Fibroblast of mammary gland (primary cell): Measurements from ENCODE around the gene IL2RA.
A peak's percentile ranks its signal among the peaks of the same experiment; 100 is the strongest.

Experiments
- DNase-seq: peaks from one replicate; pipeline ENCODE4 v3.0.0-alpha.2; 2010; ENCODE audit warnings: low read depth
- H3K4me3 ChIP-seq: 2 replicates; pipeline ENCODE4 v1.5.1; 2011; ENCODE audit warnings: low read depth, mild to moderate bottlenecking, low read length, moderate library complexity; ENCODE audit not compliant: control insufficient read depth
- TF ChIP-seq, protein P1 (sequence below): conservative IDR thresholded peaks from 2 replicates; pipeline ENCODE4 v1.5.1; 2011; ENCODE audit warnings: low read depth, low read length, inconsistent platforms; ENCODE audit not compliant: control insufficient read depth, insufficient read depth

The IL2RA gene

DNA sequence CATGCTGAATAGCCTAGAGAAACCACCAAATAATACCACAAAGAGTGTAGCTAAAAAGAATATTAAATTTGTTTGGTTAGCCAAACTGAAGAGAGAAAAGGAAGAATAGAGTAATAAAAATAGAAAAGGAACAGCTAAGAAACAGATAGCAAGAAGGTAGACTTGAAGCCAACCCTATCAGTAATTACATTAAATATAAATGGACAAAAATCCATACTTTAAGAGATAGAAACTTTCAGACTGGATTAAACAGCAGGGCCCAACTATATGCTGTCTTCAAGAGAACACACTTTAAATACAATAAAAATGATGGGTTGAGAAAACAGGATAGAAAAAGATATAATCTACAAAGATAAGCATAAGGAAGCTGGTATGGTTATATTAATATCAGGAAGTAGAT is 31.2 kb downstream of the IL2RA start:
- DNase-seq, result no peak
- H3K4me3 ChIP-seq, result no peak overlapping the region
- TF ChIP-seq, protein P1, sequence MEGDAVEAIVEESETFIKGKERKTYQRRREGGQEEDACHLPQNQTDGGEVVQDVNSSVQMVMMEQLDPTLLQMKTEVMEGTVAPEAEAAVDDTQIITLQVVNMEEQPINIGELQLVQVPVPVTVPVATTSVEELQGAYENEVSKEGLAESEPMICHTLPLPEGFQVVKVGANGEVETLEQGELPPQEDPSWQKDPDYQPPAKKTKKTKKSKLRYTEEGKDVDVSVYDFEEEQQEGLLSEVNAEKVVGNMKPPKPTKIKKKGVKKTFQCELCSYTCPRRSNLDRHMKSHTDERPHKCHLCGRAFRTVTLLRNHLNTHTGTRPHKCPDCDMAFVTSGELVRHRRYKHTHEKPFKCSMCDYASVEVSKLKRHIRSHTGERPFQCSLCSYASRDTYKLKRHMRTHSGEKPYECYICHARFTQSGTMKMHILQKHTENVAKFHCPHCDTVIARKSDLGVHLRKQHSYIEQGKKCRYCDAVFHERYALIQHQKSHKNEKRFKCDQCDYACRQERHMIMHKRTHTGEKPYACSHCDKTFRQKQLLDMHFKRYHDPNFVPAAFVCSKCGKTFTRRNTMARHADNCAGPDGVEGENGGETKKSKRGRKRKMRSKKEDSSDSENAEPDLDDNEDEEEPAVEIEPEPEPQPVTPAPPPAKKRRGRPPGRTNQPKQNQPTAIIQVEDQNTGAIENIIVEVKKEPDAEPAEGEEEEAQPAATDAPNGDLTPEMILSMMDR, result no peak

DNA sequence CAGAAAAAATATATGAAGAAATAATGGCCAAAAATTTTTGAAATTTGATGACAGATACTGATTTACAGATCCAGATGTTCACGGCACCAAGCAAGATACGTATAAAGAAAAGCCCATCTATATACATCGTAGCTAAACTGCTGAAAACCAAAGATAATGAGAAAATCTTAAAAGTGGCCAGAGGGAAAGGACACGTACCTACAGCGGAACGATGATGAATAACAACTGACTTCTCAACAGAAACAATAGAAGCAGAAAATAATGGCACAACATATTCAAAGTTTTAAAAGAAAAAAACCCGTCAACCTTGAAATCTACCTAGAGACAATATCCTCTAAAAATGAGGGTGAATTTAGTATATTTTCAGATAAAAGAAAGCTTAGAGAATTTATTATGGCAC is 31.9 kb downstream of the IL2RA start:
- no peak overlapping the region for H3K4me3 ChIP-seq
- TF ChIP-seq, protein P1, result no peak
- no peak for DNase-seq

DNA sequence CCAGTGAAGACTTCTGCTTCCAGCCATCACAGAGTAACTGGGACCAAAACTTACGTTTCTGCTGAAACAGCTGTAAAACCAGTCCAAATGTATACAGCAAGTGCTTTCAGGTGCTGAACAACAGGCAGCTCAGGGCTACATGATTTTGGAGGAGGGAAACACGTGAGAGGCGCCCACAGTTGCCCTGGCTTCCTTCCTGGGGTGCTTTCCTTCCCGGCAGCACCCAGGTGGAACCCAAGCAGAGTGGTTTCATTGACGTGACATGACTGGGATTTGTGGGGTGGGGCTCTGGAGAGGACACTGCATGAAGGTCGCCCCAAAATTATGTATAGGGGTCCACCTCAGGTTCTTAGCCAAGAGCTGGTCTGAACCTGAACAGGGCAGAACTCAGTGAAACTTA is 34.2 kb downstream of the IL2RA start:
- no peak overlapping the region for H3K4me3 ChIP-seq
- DNase-seq, result no peak
- TF ChIP-seq, protein P1, result no peak

DNA sequence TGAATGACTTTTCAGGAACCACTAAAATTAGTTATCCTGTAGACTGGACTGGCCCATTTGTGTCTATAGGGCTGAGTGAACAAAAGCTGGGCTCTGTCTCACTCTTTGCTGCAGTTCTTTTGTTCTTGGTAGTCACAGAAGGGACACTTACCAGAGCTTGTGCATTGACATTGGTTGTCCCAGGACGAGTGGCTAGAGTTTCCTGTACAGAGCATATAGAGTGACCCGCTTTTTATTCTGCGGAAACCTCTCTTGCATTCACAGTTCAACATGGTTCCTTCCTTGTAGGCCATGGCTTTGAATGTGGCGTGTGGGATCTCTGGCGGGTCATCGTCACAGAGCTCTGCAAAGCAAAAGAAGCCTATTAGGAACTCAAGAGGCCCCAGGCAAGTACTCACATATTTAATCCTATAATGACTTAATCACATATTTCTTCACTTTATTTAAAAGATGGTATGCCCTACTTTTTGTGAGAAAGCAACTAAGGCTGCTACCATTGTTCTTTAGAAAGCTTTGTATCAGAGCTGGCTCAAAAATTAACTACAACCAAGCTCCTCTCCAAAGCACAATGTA is 36.4 kb downstream of the IL2RA start:
- no peak for DNase-seq
- TF ChIP-seq, protein P1, result no peak
- H3K4me3 ChIP-seq, result no peak overlapping the region

DNA sequence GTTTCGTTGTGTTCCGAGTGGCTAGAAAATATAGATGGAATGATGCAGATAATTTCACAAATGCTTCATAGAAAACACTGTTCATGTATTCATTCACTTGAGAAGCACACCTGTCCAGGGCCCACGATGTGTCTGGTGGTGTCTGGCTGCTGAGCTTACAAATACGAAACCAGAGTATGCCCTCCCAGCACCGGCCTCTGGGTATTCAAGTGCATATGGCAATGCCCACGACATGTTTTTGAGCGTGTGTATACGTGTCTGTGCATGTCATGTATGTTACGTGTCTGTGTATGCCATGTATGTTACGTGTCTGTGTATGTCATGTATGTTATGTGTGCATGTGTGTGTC is 37.9 kb downstream of the IL2RA start:
- H3K4me3 ChIP-seq, result no peak overlapping the region
- DNase-seq, result no peak

DNA sequence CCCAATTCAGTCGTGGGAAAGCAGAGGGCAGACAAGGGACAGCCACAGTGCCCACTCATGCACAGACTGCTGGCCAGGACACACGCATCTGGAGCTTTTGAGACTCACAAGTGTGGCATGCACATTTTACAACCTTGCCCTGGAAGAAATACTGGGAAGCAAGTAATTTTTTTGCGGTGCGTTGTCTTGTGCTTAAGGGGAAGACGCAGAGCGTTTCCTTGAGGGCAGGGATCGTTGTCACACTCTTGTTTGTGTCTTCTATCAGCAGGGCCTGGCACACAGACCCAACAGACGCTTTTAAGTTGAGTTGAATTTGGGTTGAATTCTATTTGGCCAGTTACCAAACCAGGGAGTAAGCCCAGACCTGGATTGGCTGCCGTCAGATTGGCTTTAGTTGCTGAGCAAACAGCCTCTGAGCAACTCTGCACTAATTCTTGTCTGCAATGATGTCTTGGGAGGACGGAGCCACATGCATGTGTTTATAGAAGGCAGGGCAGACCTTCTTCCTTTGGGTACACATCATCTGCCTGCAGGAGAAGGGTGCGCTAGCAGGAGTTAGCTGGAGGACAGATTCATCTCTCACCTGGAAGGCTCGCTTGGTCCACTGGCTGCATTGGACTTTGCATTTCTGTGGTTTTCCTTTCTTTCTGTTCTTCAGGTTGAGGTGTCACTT is 38.4 kb downstream of the IL2RA start:
- DNase-seq, result peak; percentile 19
- TF ChIP-seq, protein P1, result no peak
- no peak overlapping the region for H3K4me3 ChIP-seq

More for the DNA sequence above, 37.9 kb downstream of the IL2RA start:
- TF ChIP-seq, protein P1, result no peak
